Left lung (tissue), 10 donors: ENCODE data around the gene ARHGAP27. TPM values are rescaled to one million over a fixed set of nuclear protein-coding genes. Genes with fewer than 3 reads are reported as not detected.

Source experiments
- ATAC-seq: fragments of 200-7000 bp; cut with Tn5 transposase; one replicate; pipeline ENCODE4 v1.9.1; 2020; ENCODE audit warnings: moderate library complexity
- DNase-seq, 4 donors: peaks; one replicate each; pipeline ENCODE4 v3.0.0-alpha.2; 2013 to 2020
- H3K27ac ChIP-seq, 2 donors: fragments of 200-600 bp; sonication (generic) in 1 of 2; one replicate each; pipeline versions ENCODE4 v1.5.0 to v1.8.0; 2020 to 2021
- H3K27me3 ChIP-seq, 2 donors: fragments of 200-600 bp; sonication (generic) in 1 of 2; one replicate each; pipeline versions ENCODE4 v1.5.0 to v1.8.0; 2020 to 2021
- H3K36me3 ChIP-seq, 2 donors: fragments of 200-600 bp; sonication (generic) in 1 of 2; one replicate each; pipeline versions ENCODE4 v1.5.0 to v1.8.0; 2020 to 2021
- H3K4me1 ChIP-seq, 2 donors: fragments of 200-600 bp; one replicate each; pipeline ENCODE4 v1.8.0; 2021
- H3K4me3 ChIP-seq, 2 donors: fragments of 200-600 bp; sonication (generic) in 1 of 2; one replicate each; pipeline versions ENCODE4 v1.5.0 to v1.8.0; 2020 to 2021; ENCODE audit warnings: mild to moderate bottlenecking in 1 of 2
- H3K9me3 ChIP-seq, 2 donors: fragments of 200-600 bp; sonication (generic) in 1 of 2; one replicate each; pipeline versions ENCODE4 v1.5.0 to v1.8.0; 2020 to 2021
- intact Hi-C, 2 donors: fragments of 100-400 bp; cut with DNase I; formaldehyde crosslinking; loops; one replicate each; pipeline versions ENCODE4 v1.11.2 to v1.14.2; 2022
- polyA plus RNA-seq, 6 donors: library from polyadenylated mRNA; unstranded; fragments of 120-200 nt; gene quantifications; one replicate each; pipeline ENCODE4 v1.2.1, GENCODE V29; 2013; ENCODE audit not compliant: insufficient read length in 6 of 6
- total RNA-seq, 2 donors: library from RNA; stranded (reverse); fragmentation: NEBNext Ultra II Directional; extraction: Animal tissue kit (Norgen Biotek cat#: 25700); gene quantifications; one replicate each; pipeline ENCODE4 v1.2.1, GENCODE V29; 2021
- TF ChIP-seq, protein P1 (sequence below), 2 donors: fragments of 200-600 bp; sonication (generic) in 1 of 2; IDR thresholded peaks; one replicate each; pipeline versions ENCODE4 v1.5.0 to v1.8.0; 2021; ENCODE audit warnings: antibody characterized with exemption in 2 of 2
- donor health status: DM: no; HTN: yes; CAD: no.
- donor health status: DM: no; HTN: no; CAD: no.

ARHGAP27 gene
- total and polyA plus RNA-seq, 8 donors: 22.3 to 80.6 (median 29.2) TPM

DNA sequence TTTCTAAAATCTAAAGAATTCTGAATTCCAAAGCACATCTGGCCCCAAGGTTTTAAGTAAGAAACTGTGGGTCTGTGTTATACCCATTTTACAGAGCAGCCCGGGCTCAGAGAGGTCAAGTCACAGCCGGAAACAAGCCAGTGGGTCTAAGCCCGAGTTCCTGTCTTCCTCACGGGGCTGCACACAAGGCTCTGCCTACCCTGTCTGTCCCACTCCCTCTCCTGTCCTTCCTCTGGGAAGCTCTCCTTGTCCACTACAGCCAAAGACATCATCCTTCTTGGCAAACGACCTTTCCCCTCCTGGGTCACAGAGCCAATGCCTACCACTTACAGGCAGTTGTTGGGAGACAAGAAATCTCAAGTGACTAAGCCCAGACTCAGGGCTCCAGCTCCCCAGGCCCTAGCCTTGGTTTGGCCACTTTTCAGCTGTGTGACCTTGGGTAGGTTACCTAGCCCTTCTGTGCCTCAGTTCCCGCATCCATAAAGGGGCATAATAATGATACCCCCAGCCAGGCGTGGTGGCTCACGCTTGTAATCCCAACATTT is 60.3 kb downstream of the ARHGAP27 start:
- no peak for ATAC-seq
- no peak overlapping the region for H3K4me3 ChIP-seq
- intact Hi-C loops: no loop called here
- peaks cover 15 to 32% of the 10 kb centered on the region in 2 donors for H3K4me1 ChIP-seq
- DNase-seq: no peak
- TF ChIP-seq, protein P1, sequence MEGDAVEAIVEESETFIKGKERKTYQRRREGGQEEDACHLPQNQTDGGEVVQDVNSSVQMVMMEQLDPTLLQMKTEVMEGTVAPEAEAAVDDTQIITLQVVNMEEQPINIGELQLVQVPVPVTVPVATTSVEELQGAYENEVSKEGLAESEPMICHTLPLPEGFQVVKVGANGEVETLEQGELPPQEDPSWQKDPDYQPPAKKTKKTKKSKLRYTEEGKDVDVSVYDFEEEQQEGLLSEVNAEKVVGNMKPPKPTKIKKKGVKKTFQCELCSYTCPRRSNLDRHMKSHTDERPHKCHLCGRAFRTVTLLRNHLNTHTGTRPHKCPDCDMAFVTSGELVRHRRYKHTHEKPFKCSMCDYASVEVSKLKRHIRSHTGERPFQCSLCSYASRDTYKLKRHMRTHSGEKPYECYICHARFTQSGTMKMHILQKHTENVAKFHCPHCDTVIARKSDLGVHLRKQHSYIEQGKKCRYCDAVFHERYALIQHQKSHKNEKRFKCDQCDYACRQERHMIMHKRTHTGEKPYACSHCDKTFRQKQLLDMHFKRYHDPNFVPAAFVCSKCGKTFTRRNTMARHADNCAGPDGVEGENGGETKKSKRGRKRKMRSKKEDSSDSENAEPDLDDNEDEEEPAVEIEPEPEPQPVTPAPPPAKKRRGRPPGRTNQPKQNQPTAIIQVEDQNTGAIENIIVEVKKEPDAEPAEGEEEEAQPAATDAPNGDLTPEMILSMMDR (IDR thresholded peaks at IDR 0.05): no peak
- no peaks in the 10 kb centered on the region for H3K9me3 ChIP-seq
- H3K27ac ChIP-seq: peak overlapping the region; percentile 76 to 87
- H3K36me3 ChIP-seq: no peaks in the 10 kb centered on the region
- peaks cover 0 to 14% of the 10 kb centered on the region in 2 donors for H3K27me3 ChIP-seq

DNA sequence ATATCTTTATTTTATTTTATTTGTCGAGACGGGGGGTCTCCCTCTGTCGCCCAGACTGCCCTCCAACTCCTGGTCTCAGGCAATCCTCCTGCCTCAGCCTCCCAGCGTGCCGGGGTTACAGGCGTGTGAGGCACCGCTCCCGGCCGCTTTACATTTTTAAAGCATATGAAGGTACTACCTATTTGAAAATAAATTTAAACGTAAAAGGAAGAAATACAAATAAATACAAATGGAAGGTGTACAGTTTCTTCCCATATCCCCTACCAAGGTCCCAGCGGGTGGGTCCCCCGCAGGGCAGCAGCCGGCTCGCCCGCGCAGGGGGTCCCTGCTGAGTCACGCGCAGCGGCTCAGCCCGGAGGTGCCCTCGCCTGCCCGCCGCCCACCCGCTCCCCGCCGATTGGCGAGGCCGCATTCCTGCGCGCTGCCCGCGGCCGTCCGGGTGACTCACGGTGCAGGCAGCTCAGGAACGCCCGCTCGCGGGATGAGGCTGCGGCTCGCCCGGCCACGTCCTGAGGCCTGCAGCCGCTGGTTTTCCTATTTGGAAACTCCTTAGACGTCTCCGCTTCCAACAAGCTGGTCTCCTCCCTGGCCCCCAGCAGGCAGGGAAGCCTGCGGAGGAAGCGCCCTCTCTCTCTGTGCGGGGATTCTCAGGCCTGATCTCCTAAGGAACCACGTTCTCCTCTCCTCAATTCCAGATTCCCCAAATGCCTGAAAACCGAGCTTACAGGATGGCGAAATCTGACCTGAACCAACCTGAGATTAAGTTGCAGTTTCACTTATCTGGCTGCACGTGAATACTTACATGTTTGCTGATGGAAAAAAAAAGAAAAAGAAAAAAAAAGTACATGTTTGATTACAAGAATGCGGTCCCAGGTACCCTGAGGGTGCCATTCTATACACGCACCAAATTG is 61.0 kb downstream of the ARHGAP27 start:
- H3K27me3 ChIP-seq: peaks cover 0 to 14% of the 10 kb centered on the region in 2 donors
- H3K4me1 ChIP-seq: peaks cover 15 to 32% of the 10 kb centered on the region in 2 donors
- peak overlapping the region; percentile 76 to 87 for H3K27ac ChIP-seq
- peak overlapping the region; percentile 2 to 10 for H3K4me3 ChIP-seq
- TF ChIP-seq, protein P1 (IDR thresholded peaks at IDR 0.05): no peak
- H3K36me3 ChIP-seq: no peaks in the 10 kb centered on the region
- ATAC-seq (peak; percentile 98), DNase-seq (peak; percentile 44 to 95 (median 81))
- no peaks in the 10 kb centered on the region for H3K9me3 ChIP-seq
- intact Hi-C loops: no loop called here

DNA sequence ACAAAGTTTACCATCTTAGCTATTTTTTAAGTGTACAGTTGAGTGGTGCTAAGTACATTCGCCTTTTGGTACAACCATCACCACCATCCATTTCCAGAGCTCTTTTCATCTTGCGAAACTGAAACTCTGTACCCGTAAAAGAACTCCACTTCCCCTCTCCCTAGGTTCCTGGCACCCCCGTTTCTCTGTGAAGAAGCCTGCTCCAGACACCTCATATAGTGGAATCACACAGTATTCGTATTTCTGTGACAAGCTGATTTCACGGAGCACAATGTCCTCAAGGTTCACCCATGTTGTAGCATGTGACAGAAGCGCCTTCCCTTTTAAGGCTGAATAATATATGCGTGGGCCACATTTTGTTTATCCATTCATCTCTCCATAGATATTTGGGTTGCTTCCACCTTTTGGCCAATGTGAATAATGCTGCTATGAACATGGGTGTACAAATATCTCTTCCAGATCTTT is 61.7 kb downstream of the ARHGAP27 start:
- no peaks in the 10 kb centered on the region for H3K36me3 ChIP-seq
- TF ChIP-seq, protein P1 (IDR thresholded peaks at IDR 0.05): no peak
- intact Hi-C loops: no loop called here
- H3K27ac ChIP-seq: peak overlapping the region; percentile 76 to 87
- peak overlapping the region; percentile 2 for H3K4me3 ChIP-seq
- no peaks in the 10 kb centered on the region for H3K9me3 ChIP-seq
- peaks cover 15 to 32% of the 10 kb centered on the region in 2 donors for H3K4me1 ChIP-seq
- peak; percentile 25 for ATAC-seq
- peaks cover 0 to 14% of the 10 kb centered on the region in 2 donors for H3K27me3 ChIP-seq
- no peak for DNase-seq

DNA sequence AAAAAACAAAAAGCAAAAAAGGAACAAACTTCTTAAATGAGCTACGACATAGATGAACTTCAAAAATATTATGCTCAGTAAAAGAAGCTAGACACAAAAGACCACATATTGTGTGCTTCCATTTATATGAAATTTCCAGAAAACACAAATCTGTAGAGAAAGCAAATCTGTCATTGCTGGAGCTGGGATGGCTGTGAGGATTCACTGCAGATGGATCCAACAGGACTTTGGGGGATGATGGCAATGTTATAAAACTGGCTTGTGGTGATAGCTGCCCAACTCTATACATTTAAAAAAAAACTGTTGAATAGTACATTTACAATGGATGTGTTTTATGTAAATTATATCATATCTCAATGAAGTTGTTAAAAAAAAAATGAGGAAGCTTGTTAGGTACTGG is 63.2 kb downstream of the ARHGAP27 start:
- H3K4me3 ChIP-seq: no peak overlapping the region
- ATAC-seq (no peak), DNase-seq (no peak)
- H3K27me3 ChIP-seq: peaks cover 0 to 14% of the 10 kb centered on the region in 2 donors
- intact Hi-C loops: no loop called here
- no peak overlapping the region for H3K27ac ChIP-seq
- TF ChIP-seq, protein P1 (IDR thresholded peaks at IDR 0.05): no peak
- H3K36me3 ChIP-seq: no peaks in the 10 kb centered on the region
- no peaks in the 10 kb centered on the region for H3K9me3 ChIP-seq
- peaks cover 13 to 32% of the 10 kb centered on the region in 2 donors for H3K4me1 ChIP-seq

DNA sequence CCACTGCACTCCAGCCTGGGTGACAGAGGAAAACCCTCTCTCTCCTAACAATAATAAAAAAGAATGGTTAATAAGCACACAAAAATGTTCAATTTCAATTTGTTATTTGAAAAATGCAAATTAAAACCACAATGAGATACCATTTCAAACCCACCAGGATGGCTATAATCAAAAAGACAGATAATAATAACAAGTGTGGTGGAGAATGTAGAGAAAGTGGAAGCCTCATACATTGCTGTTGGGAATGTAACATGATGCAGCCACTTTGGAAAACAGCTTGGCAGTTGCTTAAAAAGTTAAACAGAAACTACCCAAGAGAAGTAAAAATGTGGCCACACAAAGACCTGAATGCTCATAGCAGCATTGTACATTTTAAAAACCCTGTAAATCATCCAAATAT is 64.0 kb downstream of the ARHGAP27 start:
- peaks cover 0 to 14% of the 10 kb centered on the region in 2 donors for H3K27me3 ChIP-seq
- H3K9me3 ChIP-seq: no peaks in the 10 kb centered on the region
- intact Hi-C loops: no loop called here
- H3K36me3 ChIP-seq: no peaks in the 10 kb centered on the region
- no peak overlapping the region for H3K4me3 ChIP-seq
- no peak for DNase-seq
- TF ChIP-seq, protein P1 (IDR thresholded peaks at IDR 0.05): no peak
- H3K4me1 ChIP-seq: peaks cover 12 to 28% of the 10 kb centered on the region in 2 donors
- no peak for ATAC-seq
- no peak overlapping the region for H3K27ac ChIP-seq
